HG02623 (cell line): Measurements from ENCODE around the gene MRC2.

Experiments
- ATAC-seq: cut with Tn5 transposase; IDR thresholded peaks from one replicate; pipeline ENCODE4 v1.9.1; 2021; ENCODE audit warnings: moderate library complexity; ENCODE audit not compliant: unreplicated experiment

The MRC2 gene

DNA sequence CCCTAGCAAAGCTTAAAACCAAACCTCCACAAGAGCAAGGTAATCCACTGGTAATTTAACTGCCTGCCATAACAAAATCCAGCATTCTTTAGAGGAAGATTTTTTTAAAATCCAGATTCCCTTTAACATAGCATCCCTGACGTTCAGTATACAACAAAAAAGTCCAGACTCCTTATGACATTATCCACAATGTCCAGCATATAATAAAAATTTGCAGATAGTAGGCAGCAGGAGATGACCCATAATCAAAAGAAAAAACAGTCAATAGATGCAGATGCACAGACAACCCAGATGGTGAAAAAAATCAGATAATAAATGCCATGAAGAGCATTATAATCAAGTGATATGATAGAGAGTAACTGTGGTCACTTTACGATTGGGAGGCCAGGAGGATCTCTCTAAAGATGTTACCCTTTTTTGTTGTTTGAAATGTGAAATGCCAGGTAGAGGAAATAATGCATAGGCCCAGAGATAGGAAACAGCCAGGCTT, 33.2 kb downstream of the MRC2 start:
- ATAC-seq, result no peak

DNA sequence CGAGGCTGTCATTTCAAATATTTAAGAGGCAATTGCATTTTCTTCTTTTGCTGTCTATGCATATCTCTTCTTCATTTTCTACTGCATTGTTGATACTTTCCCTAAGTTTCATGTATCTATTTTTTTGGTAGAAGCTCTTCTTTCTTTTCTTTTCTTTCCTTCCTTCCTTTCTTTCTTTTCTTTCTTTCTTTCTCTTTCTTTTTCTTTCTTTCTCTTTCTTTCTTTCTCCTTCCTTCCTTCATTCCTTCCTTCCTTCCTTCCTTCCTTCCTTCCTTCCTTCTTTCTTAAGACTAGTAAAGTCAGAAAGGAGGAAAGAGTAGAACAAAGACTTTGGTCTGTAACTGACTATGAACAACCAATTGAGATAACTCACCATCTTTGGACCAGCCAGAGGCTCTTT, 33.9 kb downstream of the MRC2 start:
- no peak for ATAC-seq

DNA sequence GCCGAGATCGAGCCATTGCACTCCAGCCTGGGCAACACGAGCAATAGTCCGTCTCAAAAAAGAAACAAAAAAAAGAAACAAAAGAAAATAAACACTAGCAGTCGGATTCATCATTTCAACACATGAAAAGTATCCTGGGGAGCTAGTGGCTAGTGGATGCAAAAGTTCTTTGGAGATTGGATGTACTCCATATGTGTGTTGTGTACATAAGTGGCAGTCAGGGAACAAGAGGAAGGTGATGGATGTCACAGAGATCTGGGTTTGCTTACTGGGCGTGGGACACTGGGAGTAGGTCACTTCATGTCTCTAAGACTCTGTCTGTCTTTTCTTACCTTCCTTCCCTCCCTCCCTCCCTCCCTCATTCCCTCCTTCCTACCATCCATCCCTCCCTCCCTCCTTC, 35.4 kb downstream of the MRC2 start:
- no peak for ATAC-seq

DNA sequence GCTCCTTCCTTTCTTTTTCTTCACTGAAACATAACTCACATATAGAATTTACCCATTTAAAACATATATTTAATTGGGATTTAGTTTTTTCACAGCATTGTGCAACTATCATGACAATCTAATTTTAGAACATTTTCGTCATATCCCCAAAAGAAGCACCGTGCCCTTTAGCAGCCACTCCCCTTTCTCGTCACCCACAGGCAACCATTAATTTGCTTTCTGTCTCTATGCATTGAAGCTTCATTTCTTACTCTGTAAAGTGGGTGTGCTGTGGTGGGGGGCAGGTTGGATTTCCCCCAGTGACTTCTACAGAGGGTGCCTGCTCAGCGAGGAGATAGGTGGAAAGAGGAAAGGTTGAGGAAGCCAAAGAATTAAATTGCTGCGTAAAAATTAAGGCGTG, 35.8 kb downstream of the MRC2 start:
- ATAC-seq, result no peak

DNA sequence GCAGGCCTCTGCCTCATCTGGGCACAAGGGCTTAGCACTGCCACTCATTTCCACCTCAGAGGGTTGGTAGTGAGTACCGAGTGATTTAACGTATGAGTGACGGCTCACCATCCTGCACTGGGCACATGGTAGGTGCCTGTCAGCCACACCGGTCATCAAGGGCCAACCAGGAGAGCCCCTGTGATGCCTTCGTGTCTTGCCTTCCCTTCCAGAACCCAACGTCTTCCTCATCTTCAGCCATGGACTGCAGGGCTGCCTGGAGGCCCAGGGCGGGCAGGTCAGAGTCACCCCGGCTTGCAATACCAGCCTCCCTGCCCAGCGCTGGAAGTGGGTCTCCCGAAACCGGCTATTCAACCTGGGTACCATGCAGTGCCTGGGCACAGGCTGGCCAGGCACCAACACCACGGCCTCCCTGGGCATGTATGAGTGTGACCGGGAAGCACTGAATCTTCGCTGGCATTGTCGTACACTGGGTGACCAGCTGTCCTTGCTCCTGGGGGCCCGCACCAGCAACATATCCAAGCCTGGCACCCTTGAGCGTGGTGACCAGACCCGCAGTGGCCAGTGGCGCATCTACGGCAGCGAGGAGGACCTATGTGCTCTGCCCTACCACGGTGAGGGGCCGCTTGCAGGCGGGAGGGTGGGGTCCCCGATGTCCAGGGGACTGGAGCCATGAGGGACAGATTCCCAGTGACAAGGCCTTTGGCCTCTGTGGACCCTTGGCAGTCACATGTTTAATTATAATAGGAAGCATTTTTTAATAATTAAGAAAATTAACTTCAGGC, 37.1 kb downstream of the MRC2 start:
- ATAC-seq, result no peak

DNA sequence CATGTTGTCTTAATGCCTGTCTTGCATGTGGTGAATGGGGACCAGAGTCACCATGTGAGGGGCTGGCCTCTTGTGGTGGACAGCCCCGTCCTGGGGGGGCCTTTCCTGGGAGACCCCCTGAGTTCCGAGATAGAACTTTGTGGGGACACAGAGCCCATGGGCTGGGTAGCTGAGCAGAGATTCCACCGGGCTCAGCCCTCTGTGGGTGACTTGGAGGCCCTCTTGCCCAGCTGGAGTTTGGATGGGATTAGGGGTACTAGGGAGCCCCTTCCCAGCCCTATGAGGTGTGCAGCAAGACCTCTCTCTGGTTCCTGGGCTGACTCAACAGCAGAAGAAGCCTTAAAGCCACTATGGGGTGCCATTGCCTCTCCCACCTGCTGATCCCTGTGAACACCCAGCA, 38.1 kb downstream of the MRC2 start:
- no peak for ATAC-seq

DNA sequence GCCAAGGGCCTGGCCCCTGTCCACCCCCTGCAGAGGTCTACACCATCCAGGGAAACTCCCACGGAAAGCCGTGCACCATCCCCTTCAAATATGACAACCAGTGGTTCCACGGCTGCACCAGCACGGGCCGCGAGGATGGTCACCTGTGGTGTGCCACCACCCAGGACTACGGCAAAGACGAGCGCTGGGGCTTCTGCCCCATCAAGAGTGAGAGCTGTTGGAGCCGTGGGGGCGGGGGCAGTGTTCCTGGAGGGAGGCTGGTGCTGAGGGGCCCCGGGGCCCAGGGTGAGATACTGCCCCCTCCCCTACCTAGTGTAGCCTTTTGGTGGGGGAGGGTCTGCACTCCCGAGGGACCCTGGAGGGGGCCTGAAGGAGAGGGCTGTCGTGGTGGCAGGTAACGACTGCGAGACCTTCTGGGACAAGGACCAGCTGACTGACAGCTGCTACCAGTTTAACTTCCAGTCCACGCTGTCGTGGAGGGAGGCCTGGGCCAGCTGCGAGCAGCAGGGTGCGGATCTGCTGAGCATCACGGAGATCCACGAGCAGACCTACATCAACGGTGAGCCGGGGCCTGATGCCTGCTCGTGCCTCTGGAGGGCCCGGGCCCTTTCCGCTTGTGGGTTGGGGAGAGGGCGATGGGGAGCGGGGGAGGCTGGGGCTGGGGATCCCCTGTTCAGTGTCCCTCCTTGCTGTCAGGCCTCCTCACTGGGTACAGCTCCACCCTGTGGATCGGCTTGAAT, 38.8 kb downstream of the MRC2 start:
- no peak for ATAC-seq

DNA sequence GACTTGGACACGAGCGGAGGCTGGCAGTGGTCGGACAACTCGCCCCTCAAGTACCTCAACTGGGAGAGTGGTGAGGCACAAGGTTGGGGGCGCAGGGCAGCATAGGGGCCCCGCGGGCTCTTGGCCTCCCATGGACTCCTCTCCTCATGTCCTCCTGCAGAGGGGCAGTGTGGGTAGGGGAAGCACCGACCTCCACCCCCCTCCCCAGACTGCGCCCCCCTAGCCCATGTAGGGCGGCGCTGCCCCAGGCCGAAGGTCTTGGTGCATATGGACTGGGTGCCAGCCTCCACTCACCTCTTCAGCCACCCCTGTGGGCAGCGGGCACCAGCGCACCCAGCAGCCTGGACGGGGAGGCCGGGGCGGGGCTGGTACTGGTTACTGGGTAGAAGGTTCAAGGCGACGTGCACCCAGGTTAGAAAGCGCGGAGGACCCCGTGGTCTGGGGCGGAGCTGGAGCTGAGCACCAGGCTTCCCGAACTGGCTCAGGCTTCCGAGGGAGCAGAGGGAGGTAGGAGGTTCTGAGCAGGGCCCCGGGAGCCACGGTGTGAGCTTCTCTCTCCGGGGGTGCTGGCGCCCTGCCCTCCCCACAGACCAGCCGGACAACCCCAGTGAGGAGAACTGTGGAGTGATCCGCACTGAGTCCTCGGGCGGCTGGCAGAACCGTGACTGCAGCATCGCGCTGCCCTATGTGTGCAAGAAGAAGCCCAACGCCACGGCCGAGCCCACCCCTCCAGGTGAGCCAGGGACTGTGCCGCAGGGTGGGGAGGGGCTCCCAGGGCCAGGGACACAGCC, 39.5 kb downstream of the MRC2 start:
- ATAC-seq, result no peak

DNA sequence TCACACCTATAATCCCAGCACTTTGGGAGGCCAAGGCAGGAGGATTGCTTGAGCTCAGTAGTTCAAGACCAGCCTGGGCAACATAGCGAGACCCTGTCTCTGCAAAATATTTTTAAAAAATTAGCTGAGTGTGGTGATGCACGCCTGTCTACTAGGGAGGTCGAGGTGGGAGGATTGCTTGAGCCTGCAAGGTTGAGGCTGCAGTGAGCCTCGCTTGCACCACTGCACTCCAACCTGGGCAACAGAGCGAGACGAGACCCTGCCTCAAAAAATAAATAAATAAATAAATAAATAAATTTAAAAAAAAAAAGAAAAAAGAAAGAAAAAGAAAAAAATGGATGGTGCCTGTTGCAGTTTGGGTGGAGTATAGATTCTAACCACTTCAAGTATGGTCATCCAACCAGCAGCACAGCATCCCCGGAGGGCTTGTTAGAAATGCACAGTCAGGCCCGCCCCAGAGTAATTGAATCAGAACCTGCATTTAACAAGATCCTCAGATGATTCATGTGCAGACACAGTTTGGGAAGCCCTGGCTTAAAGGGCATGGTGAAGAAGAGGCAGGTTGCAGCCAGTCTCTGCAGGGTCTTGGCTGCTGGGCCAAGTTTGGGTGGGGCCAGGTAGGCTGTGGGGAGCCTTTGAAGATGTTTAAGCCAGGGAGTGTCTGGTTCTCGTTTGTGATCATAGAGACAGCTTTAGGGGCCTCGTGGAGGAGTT, 40.8 kb downstream of the MRC2 start:
- ATAC-seq, result no peak

DNA sequence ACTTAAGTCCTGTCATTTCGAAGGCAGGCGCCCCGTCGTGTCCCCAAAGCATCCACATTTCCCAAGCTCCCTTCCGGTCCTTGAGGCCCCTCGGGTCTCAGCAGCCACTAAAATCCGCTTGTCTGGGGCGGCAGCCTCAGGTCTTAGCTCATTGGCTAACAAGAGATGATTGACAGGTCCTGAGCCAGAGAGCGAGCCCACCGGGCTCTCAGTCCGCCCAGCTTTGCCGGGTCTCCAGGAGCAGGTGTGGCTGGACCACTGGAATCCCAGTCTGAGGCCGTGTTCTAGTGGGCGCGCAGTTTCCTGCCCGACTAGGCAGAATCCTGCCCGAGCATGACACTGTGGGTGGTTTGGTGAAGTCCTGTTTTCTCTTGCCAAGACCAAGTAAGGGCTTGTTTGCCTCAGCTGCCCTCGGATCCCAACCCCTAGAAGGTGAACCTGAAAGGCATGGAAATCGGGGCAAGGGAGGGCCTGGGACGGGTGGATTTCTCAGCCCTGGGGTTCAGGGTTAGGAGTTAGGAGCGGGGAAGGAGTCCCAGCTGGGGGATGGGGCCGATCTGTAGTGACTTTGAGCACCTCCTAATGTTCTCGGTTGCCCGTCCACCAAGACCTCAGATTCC, 42.8 kb downstream of the MRC2 start:
- ATAC-seq, result no peak

DNA sequence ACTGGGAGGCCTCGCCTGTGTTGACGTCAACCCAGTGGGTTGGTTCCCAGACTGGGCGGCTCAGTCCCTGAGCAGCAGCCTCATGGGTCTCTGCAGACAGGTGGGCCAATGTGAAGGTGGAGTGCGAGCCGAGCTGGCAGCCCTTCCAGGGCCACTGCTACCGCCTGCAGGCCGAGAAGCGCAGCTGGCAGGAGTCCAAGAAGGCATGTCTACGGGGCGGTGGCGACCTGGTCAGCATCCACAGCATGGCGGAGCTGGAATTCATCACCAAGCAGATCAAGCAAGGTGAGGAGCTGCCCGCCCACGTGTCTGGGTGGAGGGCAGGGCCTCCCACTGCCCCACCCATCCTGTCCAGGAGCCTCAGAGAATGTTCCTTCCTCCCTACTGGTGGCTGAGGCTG, 44.1 kb downstream of the MRC2 start:
- no peak for ATAC-seq

DNA sequence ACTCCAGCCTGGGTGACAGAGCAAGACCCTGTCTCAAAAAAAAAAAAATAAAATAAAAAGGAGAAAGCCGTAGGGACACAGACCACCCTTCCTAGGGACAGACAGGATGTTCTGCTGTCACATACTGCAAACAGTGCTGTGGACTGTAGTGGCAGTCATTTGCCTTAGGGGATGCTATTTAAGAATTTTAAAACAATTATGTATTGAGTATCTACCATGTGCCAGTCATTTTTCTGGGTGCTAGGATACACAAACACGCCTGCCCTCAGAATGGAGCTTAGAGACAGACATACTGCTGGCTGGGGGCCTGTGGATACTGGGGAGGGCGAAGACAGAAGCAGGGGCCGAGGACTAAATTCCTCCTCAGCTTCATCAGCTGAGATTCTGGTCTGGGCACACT, 45.5 kb downstream of the MRC2 start:
- no peak for ATAC-seq

DNA sequence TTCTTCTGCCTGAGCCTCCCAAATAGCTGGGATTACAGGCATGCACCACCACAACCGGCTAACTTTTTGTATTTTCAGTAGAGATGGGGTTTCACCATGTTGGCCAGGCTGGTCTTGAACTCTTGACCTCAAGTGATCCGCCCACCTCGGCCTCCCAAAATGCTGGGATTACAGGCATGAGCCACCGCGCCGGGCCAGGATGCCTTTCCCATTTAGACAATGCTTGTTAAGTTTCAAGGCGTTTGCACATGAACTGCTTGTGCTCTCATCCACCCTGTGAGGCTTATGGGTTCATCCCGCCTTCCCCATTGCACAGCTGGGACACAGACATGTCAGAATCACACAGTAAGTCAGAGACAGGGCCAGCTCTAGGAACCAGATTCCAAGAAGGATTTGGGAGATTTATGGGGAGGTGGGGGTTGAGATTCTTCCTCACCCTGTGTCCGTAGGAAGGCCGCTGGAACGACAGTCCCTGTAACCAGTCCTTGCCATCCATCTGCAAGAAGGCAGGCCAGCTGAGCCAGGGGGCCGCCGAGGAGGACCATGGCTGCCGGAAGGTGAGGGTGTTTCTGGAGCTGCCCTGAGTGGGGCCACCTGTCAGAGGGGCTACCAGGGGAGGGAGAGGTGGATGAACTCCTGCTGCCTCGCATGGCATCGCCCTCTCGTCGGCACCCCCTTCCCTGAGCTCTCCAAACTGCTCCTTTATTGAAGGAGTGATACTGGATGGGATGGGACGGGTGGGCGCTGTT, 46.3 kb downstream of the MRC2 start:
- no peak for ATAC-seq

DNA sequence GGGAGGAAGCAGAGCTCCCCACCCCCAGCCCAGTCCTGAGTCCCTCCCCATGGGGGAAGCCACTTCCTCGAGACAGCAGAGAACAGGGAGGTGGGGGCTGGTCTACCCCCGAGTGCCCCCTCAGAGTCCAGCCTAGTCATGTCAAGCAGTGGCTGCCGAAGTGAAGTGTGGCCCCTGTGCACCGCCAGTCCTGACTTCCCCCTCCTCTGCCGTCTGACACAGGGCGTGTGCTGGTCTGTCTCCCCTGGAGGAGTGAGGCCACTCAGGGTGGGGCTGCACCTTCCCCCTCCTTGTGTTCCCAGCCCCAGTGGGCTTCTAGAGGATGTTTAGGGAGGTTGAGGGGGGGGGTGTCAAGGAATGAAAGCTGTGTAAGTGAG, 46.9 kb downstream of the MRC2 start:
- no peak for ATAC-seq

DNA sequence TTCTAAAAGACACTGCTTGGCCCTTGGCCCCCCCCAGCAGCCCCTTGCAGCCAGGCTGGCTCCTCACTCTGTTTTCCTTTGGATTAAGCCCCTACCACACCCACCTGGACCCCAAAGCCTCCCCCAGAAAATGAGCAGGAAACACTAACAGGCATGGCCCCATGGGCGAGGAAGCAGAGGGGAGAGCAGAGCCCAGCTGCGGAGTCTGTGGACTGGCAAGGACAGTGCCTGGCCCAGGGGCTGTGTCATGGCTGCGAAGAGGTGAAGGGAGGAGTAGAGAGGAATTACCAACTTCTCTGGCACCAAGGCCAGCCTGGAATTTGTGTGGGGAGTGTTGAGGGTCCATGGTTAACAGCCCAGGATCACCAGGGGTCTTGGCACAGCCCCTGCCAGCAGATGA, 47.4 kb downstream of the MRC2 start:
- no peak for ATAC-seq

DNA sequence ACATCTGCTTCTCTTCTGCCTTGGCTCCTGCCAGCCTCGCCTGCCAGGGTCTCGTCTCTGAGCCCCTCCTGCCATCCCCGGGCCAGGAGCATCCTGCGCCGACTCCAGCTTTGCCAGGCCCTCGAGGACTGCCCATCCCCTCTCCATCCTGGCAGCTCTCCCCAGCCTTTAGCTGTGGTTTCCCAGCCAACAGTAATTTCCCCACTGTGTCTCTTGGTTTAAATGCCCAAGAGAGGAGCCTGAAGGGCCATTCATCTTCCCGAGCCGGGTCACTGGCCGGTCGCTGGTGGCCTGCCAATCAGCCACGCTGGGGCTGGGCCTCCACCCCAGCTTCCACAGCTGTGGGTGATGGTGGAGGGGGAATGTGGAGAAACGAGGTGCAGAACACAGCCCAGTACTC, 47.8 kb downstream of the MRC2 start:
- no peak for ATAC-seq

DNA sequence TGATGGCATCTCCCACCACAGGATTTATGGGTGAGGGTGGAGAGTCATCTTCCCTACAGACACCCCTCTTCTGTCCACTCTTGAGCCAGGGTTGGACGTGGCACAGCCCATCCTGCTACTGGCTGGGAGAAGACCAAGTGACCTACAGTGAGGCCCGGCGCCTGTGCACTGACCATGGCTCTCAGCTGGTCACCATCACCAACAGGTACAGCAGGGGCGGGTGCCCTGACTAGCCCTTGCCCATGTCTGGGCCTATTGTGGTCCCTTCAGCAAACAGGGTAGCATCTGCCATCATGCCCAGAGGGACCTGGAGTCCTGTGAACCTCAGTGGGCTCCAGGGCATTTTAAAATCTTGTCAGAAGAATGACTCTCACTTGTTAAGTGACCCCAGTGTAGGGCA, 48.2 kb downstream of the MRC2 start:
- ATAC-seq, result no peak

DNA sequence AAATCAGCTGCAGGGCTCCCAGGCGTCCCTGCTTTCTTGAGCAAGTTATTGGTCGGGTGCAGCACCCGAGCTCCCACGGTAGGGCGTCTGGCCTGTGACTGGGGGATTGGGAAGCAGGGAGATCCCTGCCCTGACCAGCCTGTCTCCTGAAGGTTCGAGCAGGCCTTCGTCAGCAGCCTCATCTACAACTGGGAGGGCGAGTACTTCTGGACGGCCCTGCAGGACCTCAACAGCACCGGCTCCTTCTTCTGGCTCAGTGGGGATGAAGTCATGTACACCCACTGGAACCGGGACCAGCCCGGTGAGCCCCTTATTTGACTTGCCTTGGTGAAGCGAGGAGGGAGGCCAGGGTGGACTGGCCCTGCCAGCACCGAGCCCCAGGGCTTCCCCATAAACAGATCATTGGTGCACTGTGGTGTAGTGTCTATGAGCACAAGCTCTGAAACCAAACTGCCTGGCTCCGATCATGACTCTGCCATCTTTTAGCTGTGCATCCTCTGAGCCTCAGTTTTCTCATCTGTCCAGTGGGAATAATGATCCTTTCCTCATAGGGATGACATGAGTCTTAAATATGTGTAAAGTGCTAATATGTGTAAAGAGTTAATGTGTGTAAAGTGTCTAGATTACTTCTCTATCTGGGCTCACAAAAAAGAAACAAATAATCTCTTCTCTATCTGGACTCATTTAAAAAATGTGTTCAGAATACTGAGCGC, 48.9 kb downstream of the MRC2 start:
- no peak for ATAC-seq

DNA sequence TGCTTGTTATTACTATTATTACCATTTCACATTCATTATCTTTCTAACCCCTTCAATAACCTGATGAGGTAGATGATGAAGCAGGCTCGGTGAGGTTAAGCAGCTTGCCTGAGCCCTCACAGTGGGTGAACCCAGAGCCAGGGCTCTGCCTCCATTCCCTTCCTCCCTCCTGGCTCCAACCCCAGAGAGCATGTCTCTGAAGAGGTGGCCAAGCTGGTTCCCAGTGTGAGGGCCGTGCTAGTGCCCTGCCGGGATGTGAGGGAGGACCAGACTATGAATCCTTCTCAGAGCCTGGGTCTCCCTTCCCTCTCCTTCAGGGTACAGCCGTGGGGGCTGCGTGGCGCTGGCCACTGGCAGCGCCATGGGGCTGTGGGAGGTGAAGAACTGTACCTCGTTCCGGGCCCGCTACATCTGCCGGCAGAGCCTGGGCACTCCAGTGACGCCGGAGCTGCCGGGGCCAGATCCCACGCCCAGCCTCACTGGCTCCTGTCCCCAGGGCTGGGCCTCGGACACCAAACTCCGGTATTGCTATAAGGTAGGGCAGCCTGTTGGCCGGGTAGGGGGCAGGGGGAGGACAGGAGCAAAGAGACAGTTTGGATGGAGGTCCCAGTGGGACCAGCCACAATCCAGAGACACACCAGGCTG, 49.6 kb downstream of the MRC2 start:
- no peak for ATAC-seq
